ENCODE results near the gene ARID5A. TPM values are rescaled to one million over a fixed set of nuclear protein-coding genes. Genes with fewer than 3 reads are reported as not detected.

The ARID5A gene
- total and polyA plus RNA-seq, 10 of the 15 experiments (the other 5 are each of a cell fraction or from before 2014, with no cell fraction given): 0.76 to 87.1 (median 37.6) TPM

- Histone ChIP-seq H3K4me3 (no peak overlapping the region), H3K9ac (ENCODE audit: control insufficient read depth, insufficient read depth, low read length) (no peak overlapping the region), H3K4me2 (ENCODE audit: control insufficient read depth, insufficient read depth) (no peak overlapping the region), H2AFZ (ENCODE audit: control insufficient read depth, low read depth, low read length) (no peak overlapping the region), H4K20me1 (ENCODE audit: control insufficient read depth, insufficient read depth) (no peaks in the 10 kb centered on the region), H3K36me3 (ENCODE audit: control insufficient read depth in 2 of 2, insufficient read depth in 2 of 2, low read length in 1 of 2) (no peaks in the 10 kb centered on the region), H3K4me1 (ENCODE audit: control insufficient read depth, insufficient read depth, low read length) (peaks cover 12% of the 10 kb centered on the region), H3K9me3 (replicated peaks; ENCODE audit: control insufficient read depth, insufficient read depth, low read length) (no peaks in the 10 kb centered on the region; the same call in 1 of the 3 replicates), H3K27me3 (replicated peaks in 1 of 2; ENCODE audit: control insufficient read depth in 2 of 2, insufficient read depth in 2 of 2, low read length in 1 of 2) (no peaks in the 10 kb centered on the region), H3K27ac (ENCODE audit: control insufficient read depth, insufficient read depth) (no peak overlapping the region), H3K79me2 (ENCODE audit: control insufficient read depth, insufficient read depth, low read length) (no peaks in the 10 kb centered on the region)
- RAD21 ChIA-PET (ENCODE audit: unreplicated experiment): interaction anchor here (0.8 to 9.9 kb wide), 6 partner anchors 11 to 105 kb away, joined by 3 to 144 read pairs (median 30); no protein-coding TSS in a partner anchor
- DNase-seq (ENCODE audit: low read depth, low spot score) (no peak), FAIRE-seq (no peak), ATAC-seq (no peak)
- CTCF ChIA-PET: interaction anchor here (0.8 to 13.0 kb wide), 7 partner anchors 9 to 338 kb away, joined by 3 to 307 read pairs (median 5); no protein-coding TSS in a partner anchor
- POLR2A ChIA-PET: interaction anchor here (0.6 to 1.2 kb wide), 3 partner anchors 11 to 44 kb away, joined by 3 to 8 read pairs (median 3); no protein-coding TSS in a partner anchor
- in situ Hi-C loops (cut with MboI) (no loop called here), intact Hi-C loops (cut with micrococcal nuclease; ENCODE audit: unreplicated experiment) (no loop called here)
- TF ChIP-seq HDGF (IDR thresholded peaks at IDR 0.05) (no peak), ZNF274 (IDR thresholded peaks at IDR 0.05; ENCODE audit: insufficient read depth, insufficient read length) (no peak), POLR2AphosphoS5 (IDR thresholded peaks at IDR 0.05; ENCODE audit: low read length) (no peak), RELB (IDR thresholded peaks at IDR 0.05; ENCODE audit: low read depth) (no peak), RB1 (IDR thresholded peaks at IDR 0.05; ENCODE audit: borderline replicate concordance) (no peak), NKRF (conservative IDR thresholded peaks at IDR 0.05) (no peak), IRF3 (IDR thresholded peaks at IDR 0.05) (no peak), CHD2 (IDR thresholded peaks at IDR 0.05; ENCODE audit: borderline replicate concordance, low read depth, low read length) (no peak), SMARCA5 (IDR thresholded peaks at IDR 0.05) (no peak), RFX5 (IDR thresholded peaks at IDR 0.05; ENCODE audit: low read depth, low read length) (no peak)
- SMC1A ChIA-PET (ENCODE audit: uncharacterized antibody, unreplicated experiment): interaction anchor here (0.6 to 8.1 kb wide), 4 partner anchors 11 to 105 kb away, joined by 3 to 123 read pairs (median 4); no protein-coding TSS in a partner anchor
- no TSS peak for BruUV-seq (replicated peaks)
- 95% methylated on average over 4 of the region's 4 CpGs for WGBS (ENCODE audit: insufficient coverage, insufficient replicate concordance, low lambda C conversion rate, missing lambda C conversion rate)
Observed at GRCh38 chr2:96512341-96512740, 24.2 kb upstream of the ARID5A start.

All from GM12878 (cell line).